WI38 (cell line): ENCODE results near the gene TMTC2.

Experiments
- H3K4me3 ChIP-seq: 2 replicates; pipeline ENCODE4 v1.5.1; 2011; ENCODE audit warnings: low read depth, mild to moderate bottlenecking, control low read depth, low read length
- CTCF ChIP-seq: IDR thresholded peaks from 2 replicates; pipeline ENCODE4 v1.5.1; 2012; ENCODE audit warnings: low read depth, mild to moderate bottlenecking, control low read depth, low read length

The TMTC2 gene

GRCh38 chr12:83143950-83144349 is 457.2 kb downstream of the TMTC2 start:
- no peak overlapping the region for H3K4me3 ChIP-seq
- TF ChIP-seq CTCF = no peak

- no peak overlapping the region for H3K4me3 ChIP-seq
- no peak for TF ChIP-seq CTCF
Measured at GRCh38 chr12:83145325-83145840, 458.7 kb downstream of the TMTC2 start.

GRCh38 chr12:83147341-83147740 is 460.6 kb downstream of the TMTC2 start:
- no peak overlapping the region for H3K4me3 ChIP-seq
- no peak for TF ChIP-seq CTCF

- no peak overlapping the region for H3K4me3 ChIP-seq
- no peak for TF ChIP-seq CTCF
Measured at GRCh38 chr12:83149987-83150386, 463.3 kb downstream of the TMTC2 start.

GRCh38 chr12:83150465-83151189 is 463.9 kb downstream of the TMTC2 start:
- TF ChIP-seq CTCF = no peak
- H3K4me3 ChIP-seq = no peak overlapping the region

- no peak overlapping the region for H3K4me3 ChIP-seq
- TF ChIP-seq CTCF = no peak
Measured at GRCh38 chr12:83153177-83153576, 466.5 kb downstream of the TMTC2 start.

- no peak for TF ChIP-seq CTCF
- no peak overlapping the region for H3K4me3 ChIP-seq
Measured at GRCh38 chr12:83156815-83157214, 470.1 kb downstream of the TMTC2 start.
